Measurements from ENCODE around the gene SERPINF2.
"Not testable (repeated sequence)": the region's sequence is repeated elsewhere in the genome, so short reads cannot be mapped to it uniquely, and the experiment has no call there.

The SERPINF2 gene

GRCh38 chr17:1716912-1717695 lies 25.6 kb upstream of the SERPINF2 start:
- DNase-seq = peak; percentile 93

DNA sequence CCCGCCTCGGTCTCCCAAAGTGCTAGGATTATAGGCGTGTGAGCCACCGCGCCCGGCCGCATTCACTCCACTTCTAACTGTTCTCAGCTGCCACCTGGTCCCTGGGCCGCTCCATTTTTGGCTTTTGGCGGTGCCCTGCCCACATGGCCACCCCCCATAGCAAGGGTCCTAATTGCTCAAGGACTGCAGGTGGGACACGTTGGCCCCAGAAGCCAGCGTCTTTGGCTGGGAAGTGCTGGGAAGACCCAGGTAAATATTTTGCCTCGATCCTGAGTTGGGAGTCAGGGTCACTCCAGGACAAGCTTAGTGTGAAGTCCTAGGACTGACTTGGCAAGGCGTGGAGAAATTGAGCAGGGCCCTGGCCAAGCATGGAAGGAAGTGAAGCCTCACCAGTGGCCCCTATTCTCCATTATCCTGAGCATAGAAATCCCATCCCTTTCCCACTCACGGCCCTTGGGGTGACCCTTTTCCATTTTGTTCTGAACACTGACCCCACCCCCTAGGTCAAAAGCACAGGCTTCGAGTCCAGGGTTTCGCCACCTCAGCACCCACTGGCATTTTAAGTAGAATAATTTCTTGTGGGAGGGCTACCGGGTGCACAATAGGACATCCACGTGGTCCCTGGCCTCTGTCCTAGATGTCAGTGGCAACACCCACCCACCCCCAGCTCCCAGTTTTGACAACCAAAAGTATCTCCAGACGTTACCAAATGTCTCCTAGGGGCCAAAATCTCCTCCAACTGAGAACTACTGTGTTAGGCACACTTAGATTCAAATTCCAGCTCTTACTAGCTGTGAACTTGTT lies 24.1 kb upstream of the SERPINF2 start:
- no peak for DNase-seq

DNA sequence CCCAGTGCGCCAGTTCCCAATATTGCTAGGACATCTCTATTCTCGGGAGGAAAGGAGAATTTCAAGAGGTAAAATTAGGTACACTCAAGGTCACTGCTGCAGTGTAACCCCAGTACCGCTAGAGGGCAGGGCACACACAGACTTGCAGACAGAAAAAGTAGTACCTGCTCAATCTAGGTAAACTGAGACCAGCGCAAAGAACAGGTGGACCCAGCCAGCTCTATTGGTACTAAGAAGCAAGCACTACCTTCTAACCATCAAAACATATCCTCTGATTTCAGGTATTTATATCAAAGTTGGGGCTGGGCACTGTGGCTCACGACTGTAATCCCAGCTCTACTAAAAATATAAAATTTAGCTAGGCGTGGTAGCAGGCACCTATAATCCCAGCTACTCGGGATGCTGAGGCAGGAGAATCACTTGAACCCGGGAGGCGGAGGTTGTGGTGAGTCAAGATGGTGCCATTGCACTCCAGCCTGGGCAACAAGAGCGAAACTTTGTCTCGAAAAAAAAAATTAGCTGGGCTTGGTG lies 21.8 kb upstream of the SERPINF2 start:
- peak; percentile 89 for DNase-seq

- not testable (repeated sequence) for DNase-seq
These were observed 20.6 kb upstream of the SERPINF2 start for GRCh38 chr17:1722022-1722421.

DNA sequence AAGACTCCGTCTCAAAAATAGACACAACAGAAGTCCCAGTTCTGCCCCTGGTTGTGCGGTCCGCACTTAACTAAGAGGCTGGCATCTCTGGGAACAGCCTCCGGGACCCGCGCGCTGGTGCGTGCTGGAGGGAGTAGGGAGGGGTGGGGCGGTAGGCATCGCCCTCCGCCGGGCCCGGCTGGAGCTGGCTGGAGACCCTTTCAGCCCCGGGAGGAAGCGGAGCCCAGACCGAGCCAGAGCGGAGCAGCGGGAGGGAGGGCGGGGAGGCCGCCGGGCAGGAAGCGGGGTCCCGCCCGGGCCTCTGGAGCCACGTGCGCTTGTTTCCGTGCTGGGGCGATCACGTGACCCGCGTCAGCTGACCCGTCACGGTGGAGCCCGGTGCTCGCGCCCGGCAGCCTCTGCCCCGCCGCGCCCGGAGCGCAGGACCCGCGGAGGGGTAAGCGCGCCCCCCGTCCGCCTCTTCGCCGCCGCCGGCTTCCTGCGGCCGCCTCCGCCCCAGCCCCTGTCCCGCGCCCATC lies 18.3 kb upstream of the SERPINF2 start, which contains the start of gene WDR81:
TSS of gene WDR81 (plus strand) at position 354 of the 518 bp plus-strand sequence. CDS start 256 bp downstream, outside the sequence.
- peak; percentile 95 for DNase-seq

GRCh38 chr17:1724869-1725641 lies 17.6 kb upstream of the SERPINF2 start:
- DNase-seq = no peak

GRCh38 chr17:1725642-1726511 lies 16.8 kb upstream of the SERPINF2 start:
- no peak for DNase-seq

- DNase-seq = no peak
These were observed 15.9 kb upstream of the SERPINF2 start for GRCh38 chr17:1726626-1727257.

GRCh38 chr17:1727258-1727789 lies 15.3 kb upstream of the SERPINF2 start:
- DNase-seq = no peak

GRCh38 chr17:1727876-1728630 lies 14.6 kb upstream of the SERPINF2 start:
- DNase-seq = no peak

GRCh38 chr17:1729966-1730325 lies 12.7 kb upstream of the SERPINF2 start:
- DNase-seq = no peak

DNA sequence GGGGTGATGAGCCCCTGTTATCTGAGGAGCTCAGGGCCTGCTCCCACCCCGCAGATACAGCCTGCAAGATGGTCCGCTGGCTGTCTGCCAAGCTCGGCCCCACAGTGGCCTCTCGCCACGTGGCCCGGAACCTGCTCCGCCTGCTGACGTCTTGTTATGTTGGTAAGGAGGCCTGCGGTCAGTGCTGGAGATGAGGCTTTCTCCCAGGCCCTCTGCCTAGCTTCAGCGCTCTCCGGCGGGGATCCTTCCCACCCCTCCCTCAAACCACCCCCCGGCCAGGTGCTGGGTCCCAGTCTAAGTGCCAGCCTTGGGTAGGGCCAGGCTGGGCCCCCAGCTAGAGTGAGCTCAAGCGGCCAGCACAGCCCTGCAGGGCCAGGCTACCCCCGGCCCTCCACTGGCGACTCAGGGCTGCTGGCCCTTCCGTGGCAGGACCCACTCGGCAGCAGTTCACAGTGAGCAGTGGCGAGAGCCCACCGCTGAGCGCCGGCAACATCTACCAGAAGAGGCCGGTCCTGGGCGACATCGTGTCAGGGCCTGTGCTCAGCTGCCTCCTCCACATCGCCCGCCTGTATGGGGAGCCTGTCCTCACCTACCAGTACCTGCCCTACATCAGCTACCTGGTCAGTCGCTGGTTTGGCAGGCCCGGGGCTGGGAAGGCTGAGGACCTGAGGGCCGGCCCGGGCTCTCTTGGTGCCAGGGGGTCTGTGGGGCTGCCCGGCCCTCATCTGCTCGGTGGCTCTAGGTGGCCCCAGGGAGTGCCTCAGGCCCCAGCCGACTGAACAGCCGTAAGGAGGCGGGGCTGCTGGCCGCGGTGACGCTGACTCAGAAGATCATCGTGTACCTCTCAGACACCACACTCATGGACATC lies 12.1 kb upstream of the SERPINF2 start:
- no peak for DNase-seq

- DNase-seq = no peak
These were observed 11.5 kb upstream of the SERPINF2 start for GRCh38 chr17:1731194-1731506.

GRCh38 chr17:1732241-1732832 lies 10.3 kb upstream of the SERPINF2 start:
- DNase-seq = no peak

DNA sequence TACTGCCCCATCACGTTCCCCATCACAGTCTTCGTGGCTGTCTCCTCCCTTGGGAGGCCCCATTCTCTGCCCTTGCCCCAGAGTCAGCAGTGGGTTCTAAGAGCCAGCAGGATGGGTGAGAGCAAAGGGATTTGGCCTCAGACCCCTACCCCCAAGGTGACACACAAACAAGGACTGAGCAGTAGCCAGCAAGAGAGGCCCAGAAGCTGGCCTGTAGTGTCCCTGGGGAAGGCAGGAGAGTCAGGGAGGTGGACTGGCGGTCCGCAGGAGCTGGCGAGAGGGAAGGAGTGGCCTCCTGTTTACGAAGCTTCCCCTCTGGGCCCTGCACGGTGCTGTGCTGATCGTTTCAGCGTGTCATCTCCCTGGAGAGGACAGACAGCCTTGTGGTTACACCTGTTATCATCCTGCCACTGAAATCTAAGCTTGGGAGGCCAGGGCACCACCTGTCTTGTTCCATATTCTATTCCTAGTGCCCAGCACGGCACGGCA lies 9.8 kb upstream of the SERPINF2 start:
- DNase-seq = no peak

DNA sequence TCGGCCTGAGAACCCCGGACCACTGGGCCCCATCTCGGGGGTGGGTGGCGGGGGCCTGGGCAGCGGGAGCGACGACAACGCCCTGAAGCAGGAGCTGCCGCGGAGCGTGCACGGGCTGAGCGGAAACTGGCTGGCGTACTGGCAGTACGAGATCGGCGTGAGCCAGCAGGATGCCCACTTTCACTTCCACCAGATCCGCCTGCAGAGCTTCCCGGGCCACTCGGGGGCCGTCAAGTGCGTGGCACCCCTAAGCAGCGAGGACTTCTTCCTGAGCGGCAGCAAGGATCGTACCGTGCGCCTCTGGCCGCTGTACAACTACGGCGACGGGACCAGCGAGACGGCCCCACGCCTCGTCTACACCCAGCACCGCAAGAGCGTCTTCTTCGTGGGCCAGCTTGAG lies 8.9 kb upstream of the SERPINF2 start:
- no peak for DNase-seq

DNA sequence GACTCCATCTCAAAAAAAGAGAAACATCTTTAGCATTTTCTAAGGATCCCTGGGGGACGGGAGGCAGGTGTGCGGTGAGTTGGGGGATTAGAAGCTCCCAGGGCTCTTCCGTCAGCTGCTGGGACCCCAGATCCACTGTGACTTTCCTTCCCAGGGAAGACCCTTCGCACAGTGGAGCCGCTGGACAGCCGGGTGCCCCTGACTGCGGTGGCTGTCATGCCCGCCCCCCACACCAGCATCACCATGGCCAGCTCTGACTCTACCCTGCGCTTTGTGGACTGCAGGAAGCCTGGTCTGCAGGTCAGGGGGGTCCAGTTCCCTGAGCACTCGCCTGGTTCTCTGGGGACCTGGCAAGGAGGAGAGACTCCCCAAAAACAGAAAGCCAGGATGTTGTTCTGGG lies 7.3 kb upstream of the SERPINF2 start:
- DNase-seq = no peak

- no peak for DNase-seq
These were observed 6.8 kb upstream of the SERPINF2 start for GRCh38 chr17:1735834-1736347.

Measured in activated effector memory CD4-positive, alpha-beta T cell treated with anti-CD3 and anti-CD28 coated beads, Interleukin-2, amount 50 U/mL, for 16 hours (primary cell).